Jurkat, Clone E6-1 (cell line): Measurements from ENCODE around the gene TBC1D3K. TPM values are rescaled to one million over a fixed set of nuclear protein-coding genes. Genes with fewer than 3 reads are reported as not detected.
"Not testable (repeated sequence)": the region's sequence is repeated elsewhere in the genome, so short reads cannot be mapped to it uniquely, and the experiment has no call there.

Experiments used
- DNase-seq: peaks from one replicate; pipeline ENCODE4 v3.0.0-alpha.2; 2011; ENCODE audit warnings: low read depth, low spot score
- H3K4me3 ChIP-seq: 2 replicates; pipeline ENCODE4 v1.5.1; 2011; ENCODE audit warnings: mild to moderate bottlenecking, low read length, control low read depth, moderate library complexity
- polyA plus RNA-seq: library from polyadenylated mRNA; unstranded; fragments of >200 nt; gene quantifications from one replicate; pipeline ENCODE4 v1.2.1, GENCODE V29; 2012; ENCODE audit warnings: missing spikeins; ENCODE audit not compliant: insufficient read length, insufficient read depth

Gene TBC1D3K
- not detected for polyA plus RNA-seq

- DNase-seq, H3K4me3 ChIP-seq: not testable (repeated sequence)
Observed at GRCh38 chr17:37924115-37924514, at the start of gene TBC1D3K. TSS of gene TBC1D3K (plus strand) at chr17:37924415. CDS start at chr17:37926000, 1,585 bp downstream.

GRCh38 chr17:37884516-37884915, 39.7 kb upstream of the TBC1D3K start:
- no peak overlapping the region for H3K4me3 ChIP-seq
- DNase-seq = no peak

GRCh38 chr17:37885136-37885535, 39.1 kb upstream of the TBC1D3K start:
- no peak for DNase-seq

GRCh38 chr17:37888881-37889280, 35.3 kb upstream of the TBC1D3K start:
- no peak overlapping the region for H3K4me3 ChIP-seq
- no peak for DNase-seq

More at GRCh38 chr17:37885136-37885535, 39.1 kb upstream of the TBC1D3K start:
- no peak overlapping the region for H3K4me3 ChIP-seq

- not testable (repeated sequence) for DNase-seq, H3K4me3 ChIP-seq
Observed at GRCh38 chr17:37896961-37897360, 27.3 kb upstream of the TBC1D3K start.
